KOPT-K1 (cell line): ENCODE measurements around the gene CRYAB.

Source experiments
- H3K27ac ChIP-seq: fragments of 200-600 bp; sonication (generic); 2 replicates; pipeline ENCODE4 v1.5.1; 2016; ENCODE audit warnings: antibody characterized with exemption, mild to moderate bottlenecking, low read depth, low read length; ENCODE audit not compliant: poor library complexity, severe bottlenecking
- H3K36me3 ChIP-seq: fragments of 200-600 bp; sonication (generic); 2 replicates; pipeline ENCODE4 v1.5.1; 2017; ENCODE audit warnings: antibody characterized with exemption, mild to moderate bottlenecking, low read length, moderate library complexity; ENCODE audit not compliant: insufficient read depth
- H3K9me3 ChIP-seq: fragments of 200-600 bp; sonication (generic); 2 replicates; pipeline ENCODE4 v1.5.1; 2017; ENCODE audit warnings: antibody characterized with exemption, low read length, mild to moderate bottlenecking; ENCODE audit not compliant: insufficient read depth, poor library complexity, severe bottlenecking

CRYAB gene

DNA sequence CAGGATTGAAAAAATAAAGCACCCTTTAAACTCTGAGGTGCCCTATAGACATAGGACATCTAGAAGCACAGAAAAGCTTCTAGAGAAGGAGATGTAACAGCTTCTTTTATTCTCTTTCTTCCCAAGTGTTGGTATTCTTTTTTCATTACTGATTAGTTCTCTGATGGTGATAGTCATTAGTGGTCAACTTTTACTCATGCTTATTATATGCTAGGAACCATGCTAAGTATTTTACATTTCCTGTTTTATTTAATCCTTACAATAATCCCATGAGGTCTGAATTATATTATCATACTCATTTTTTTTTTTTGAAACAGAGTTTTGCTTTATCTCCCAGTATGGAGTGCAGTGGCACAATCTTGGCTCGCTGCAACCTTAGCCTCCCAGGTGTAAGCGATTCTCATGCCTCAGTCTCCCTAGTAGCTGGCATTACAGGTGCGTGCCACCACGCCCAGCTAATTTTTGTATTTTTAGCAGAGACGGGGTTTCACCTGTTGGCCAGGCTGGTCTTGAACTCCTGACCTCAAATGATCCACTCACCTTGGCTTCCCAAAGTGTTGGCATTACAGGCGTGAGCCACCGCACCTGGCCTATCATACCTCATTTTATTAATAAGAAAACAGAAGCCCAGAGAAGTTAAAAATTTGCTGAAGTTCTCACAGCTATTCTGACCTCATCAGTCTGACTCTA, 10.1 kb upstream of the CRYAB start:
- Histone ChIP-seq H3K36me3 (no peaks in the 10 kb centered on the region), H3K9me3 (no peaks in the 10 kb centered on the region), H3K27ac (no peak overlapping the region)

GRCh38 chr11:111920908-111921307, 9.3 kb upstream of the CRYAB start:
- Histone ChIP-seq H3K27ac (no peak overlapping the region), H3K9me3 (no peaks in the 10 kb centered on the region), H3K36me3 (no peaks in the 10 kb centered on the region)

- no peaks in the 10 kb centered on the region for H3K36me3 ChIP-seq
- no peaks in the 10 kb centered on the region for H3K9me3 ChIP-seq
- H3K27ac ChIP-seq = no peak within 1 kb of the TSS
These were observed 7.1 kb upstream of the CRYAB start, which contains the start of gene C11orf52 for GRCh38 chr11:111918390-111919256. C11orf52 (plus strand) TSS chr11:111918913; CDS start chr11:111918973, 60 bp downstream.

GRCh38 chr11:111917788-111918187, 6.2 kb upstream of the CRYAB start:
- Histone ChIP-seq H3K9me3 (no peaks in the 10 kb centered on the region), H3K27ac (no peak overlapping the region), H3K36me3 (no peaks in the 10 kb centered on the region)

- H3K9me3 ChIP-seq = no peaks in the 10 kb centered on the region
- no peaks in the 10 kb centered on the region for H3K36me3 ChIP-seq
- no peak overlapping the region for H3K27ac ChIP-seq
These were observed 5.7 kb upstream of the CRYAB start for GRCh38 chr11:111917312-111917711.

DNA sequence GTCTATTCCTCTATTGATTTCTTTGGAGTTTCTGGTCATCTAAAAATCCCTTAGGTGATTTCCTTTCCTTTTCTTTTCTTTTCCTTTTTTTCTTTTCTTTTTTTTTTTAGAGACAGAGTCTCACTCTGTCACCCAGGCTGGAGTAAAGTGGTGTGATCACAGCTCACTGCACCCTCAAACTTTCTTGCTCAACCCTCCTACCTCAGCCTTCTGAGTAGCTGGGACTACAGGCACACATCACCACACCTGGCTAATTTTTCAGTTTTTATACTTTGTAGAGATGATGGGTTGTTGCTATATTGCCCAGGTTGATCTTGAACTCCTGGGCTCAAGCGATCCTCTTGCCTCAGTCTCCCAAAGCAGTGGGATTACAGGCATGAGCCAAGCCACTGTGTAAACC, 5.2 kb upstream of the CRYAB start:
- no peak overlapping the region for H3K27ac ChIP-seq
- no peaks in the 10 kb centered on the region for H3K36me3 ChIP-seq
- no peaks in the 10 kb centered on the region for H3K9me3 ChIP-seq

DNA sequence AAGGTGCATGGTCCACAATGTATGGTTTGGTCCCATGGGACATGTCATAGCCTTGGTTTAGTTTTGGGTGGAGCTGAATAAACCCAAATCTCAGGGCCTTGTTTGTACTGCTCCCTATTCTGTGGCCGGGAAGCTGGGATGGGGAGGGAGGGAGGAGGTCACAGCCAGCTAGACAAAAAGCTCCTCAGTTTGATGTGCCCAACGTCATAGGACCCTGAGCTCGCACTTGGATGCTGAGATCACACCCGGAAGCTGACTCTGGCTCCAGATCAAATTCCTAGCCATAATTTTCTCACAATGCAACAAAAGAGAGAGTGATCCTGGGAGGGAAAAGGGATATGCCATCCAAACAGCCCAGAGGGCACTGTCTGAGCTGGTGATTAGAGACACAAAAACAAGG, 2.4 kb upstream of the CRYAB start:
- no peaks in the 10 kb centered on the region for H3K9me3 ChIP-seq
- H3K36me3 ChIP-seq = no peaks in the 10 kb centered on the region
- no peak overlapping the region for H3K27ac ChIP-seq

DNA sequence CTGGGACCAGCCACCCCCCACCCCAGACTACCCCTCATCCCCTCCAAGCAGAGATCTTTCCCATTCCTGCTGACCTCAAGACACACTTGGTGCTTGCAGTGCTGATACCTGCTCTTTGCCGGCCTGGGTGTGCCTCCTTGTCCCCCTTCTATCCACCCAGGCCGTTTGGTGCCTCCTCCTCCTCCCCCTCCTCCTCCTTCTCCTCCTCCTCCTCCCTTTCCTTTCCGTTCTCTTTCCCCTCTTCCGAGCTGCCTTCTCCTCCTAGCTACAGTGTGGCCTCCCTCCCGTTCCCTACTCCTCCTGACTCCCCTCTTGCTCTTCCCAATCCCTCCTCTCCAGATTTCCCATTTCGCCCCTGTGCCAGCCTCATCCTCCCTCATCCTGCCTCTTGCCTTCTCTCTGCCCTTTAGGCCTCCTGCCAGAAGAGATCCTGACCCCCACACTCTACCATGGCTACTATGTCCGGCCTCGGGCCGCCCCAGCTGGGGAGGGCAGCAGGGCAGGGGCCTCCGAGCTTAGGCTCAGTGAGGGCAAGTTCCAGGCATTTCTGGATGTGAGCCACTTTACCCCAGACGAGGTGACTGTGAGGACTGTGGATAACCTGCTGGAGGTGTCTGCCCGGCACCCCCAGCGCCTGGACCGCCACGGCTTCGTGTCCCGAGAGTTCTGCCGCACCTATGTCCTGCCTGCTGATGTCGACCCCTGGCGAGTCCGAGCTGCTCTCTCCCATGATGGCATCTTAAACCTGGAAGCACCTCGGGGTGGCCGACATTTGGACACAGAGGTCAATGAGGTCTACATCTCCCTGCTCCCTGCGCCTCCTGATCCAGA, 1.7 kb upstream of the CRYAB start:
- Histone ChIP-seq H3K36me3 (no peaks in the 10 kb centered on the region), H3K27ac (no peak overlapping the region), H3K9me3 (no peaks in the 10 kb centered on the region)

DNA sequence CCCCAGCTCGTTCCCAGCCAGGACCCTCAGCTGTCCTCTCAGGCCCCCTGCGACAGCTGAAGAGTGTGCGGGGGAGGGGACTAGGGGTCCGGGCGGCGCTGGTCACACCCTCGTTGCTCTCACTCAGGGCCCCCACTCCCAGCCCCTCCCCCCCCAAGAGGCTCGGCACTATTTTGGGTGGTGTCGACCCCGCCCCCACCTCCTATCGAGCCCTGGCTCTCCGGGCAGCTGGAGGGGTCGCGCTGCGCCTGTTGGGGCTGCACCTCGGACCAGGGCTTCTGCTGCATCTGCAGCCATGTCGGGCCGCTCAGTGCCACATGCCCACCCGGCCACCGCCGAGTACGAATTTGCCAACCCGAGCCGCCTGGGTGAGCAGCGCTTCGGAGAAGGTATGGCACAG, 965 bp upstream of the CRYAB start, which contains the start of gene HSPB2:
TSS of gene HSPB2 (plus strand) at position 200 of the 400 bp plus-strand sequence. CDS start at position 296, 96 bp downstream.
- Histone ChIP-seq H3K9me3 (no peaks in the 10 kb centered on the region), H3K36me3 (no peaks in the 10 kb centered on the region), H3K27ac (no peak within 1 kb of the TSS)

GRCh38 chr11:111910676-111911562, 651 bp downstream of the CRYAB start:
- Histone ChIP-seq H3K36me3 (no peaks in the 10 kb centered on the region), H3K27ac (no peak overlapping the region), H3K9me3 (no peaks in the 10 kb centered on the region)

DNA sequence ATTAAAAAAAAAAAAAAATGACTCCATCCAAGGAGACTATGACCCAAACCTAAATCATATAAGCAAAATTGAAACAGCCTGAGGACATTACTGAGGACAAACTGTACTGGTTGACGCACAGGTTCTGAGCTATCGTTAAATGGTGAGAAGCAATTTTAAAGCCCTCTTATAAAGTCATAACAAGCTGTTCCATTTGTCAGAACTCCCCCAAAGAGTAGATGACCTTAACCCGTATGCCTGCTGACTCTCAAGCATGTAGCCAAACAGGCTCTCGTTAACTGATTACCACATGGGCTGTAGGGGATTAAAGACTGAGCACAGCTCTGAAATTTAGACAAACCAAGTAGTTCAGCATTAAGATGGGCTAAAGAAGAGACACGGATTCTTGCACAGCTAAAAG, 2.2 kb downstream of the CRYAB start:
- H3K27ac ChIP-seq = no peak overlapping the region
- H3K36me3 ChIP-seq = no peaks in the 10 kb centered on the region
- peaks cover 6% of the 10 kb centered on the region for H3K9me3 ChIP-seq

DNA sequence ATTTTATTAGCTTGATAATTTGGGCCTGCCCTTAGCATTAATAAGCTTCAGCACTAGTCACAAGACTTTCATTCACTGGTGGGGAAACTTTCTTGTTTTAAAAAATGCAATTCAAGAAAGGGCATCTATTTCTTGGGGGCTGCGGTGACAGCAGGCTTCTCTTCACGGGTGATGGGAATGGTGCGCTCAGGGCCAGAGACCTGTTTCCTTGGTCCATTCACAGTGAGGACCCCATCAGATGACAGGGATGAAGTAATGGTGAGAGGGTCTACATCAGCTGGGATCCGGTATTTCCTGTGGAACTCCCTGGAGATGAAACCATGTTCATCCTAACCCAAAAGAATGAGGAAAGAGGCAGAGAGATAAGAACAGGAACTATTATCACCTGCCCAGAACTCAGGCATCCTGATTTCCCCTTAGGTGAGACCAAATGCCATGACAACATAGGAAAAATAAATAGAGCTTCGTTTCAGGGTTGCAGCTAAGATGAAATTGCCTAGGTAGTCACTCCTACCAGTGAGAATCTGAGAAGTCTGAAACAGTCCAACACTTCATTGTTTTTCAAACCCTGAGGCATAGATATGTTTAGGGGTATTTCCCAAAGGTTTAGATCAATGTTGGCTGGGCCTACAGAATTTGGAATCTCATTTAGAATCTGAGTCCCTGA, 2.8 kb downstream of the CRYAB start:
- H3K36me3 ChIP-seq = no peaks in the 10 kb centered on the region
- peaks cover 6% of the 10 kb centered on the region for H3K9me3 ChIP-seq
- H3K27ac ChIP-seq = no peak overlapping the region

DNA sequence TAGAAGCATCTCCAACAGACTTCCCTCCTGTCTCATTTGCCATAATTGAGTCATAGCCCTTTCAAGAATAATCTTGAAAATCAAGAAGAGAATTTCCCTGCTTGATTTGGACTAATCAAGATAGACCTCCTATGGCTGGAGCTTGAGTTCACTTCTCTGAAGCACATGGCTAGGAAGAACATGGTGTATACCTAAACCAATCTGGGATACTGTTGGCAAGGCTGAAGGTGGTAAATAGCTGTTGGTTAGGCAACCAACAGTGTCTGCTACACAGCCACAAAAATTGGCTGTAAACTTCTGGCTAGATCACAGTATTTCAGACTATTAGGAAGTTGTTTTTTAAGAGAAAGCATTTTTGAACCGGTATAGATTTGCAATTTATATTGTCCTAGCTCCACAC, 4.9 kb downstream of the CRYAB start:
- H3K9me3 ChIP-seq = peaks cover 6% of the 10 kb centered on the region

GRCh38 chr11:111905411-111905810, 6.2 kb downstream of the CRYAB start:
- H3K27ac ChIP-seq = no peak overlapping the region
- H3K9me3 ChIP-seq = peaks cover 6% of the 10 kb centered on the region

More for the DNA sequence above, 4.9 kb downstream of the CRYAB start:
- Histone ChIP-seq H3K27ac (no peak overlapping the region), H3K36me3 (no peaks in the 10 kb centered on the region)

More at GRCh38 chr11:111905411-111905810, 6.2 kb downstream of the CRYAB start:
- H3K36me3 ChIP-seq = no peaks in the 10 kb centered on the region
